Brain microvascular endothelial cell (primary cell): ENCODE results near the gene CROT.

Source experiments
- DNase-seq: peaks from one replicate; pipeline ENCODE4 v3.0.0-alpha.2; 2020
- H3K27ac ChIP-seq: fragments of 250-450 bp; sonication (Bioruptor Pico); 2 replicates; pipeline ENCODE4 v1.5.1; 2020; ENCODE audit warnings: mild to moderate bottlenecking, moderate library complexity
- H3K27me3 ChIP-seq: fragments of 250-450 bp; sonication (Bioruptor Pico); replicated peaks from 2 replicates; pipeline ENCODE4 v1.5.1; 2020; ENCODE audit warnings: mild to moderate bottlenecking
- H3K36me3 ChIP-seq: fragments of 250-450 bp; sonication (Bioruptor Pico); replicated peaks from 2 replicates; pipeline ENCODE4 v1.5.1; 2020; ENCODE audit warnings: mild to moderate bottlenecking
- H3K4me3 ChIP-seq: 2 replicates; pipeline ENCODE4 v1.5.1; 2011; ENCODE audit warnings: low read depth, mild to moderate bottlenecking, control low read depth, low read length, moderate library complexity
- in situ Hi-C: cut with HindIII; loops from 2 replicates; pipeline ENCODE4 v1.10.0; 2017; ENCODE audit warnings: low sequenced_read_pairs, low pct_ligation_motif_present
- TF ChIP-seq, protein P1 (sequence below): IDR thresholded peaks from 2 replicates; pipeline ENCODE4 v1.5.1; 2011; ENCODE audit warnings: low read depth, mild to moderate bottlenecking, moderate library complexity, low read length, control low read depth, inconsistent platforms; ENCODE audit errors: missing control alignments

Gene CROT

DNA sequence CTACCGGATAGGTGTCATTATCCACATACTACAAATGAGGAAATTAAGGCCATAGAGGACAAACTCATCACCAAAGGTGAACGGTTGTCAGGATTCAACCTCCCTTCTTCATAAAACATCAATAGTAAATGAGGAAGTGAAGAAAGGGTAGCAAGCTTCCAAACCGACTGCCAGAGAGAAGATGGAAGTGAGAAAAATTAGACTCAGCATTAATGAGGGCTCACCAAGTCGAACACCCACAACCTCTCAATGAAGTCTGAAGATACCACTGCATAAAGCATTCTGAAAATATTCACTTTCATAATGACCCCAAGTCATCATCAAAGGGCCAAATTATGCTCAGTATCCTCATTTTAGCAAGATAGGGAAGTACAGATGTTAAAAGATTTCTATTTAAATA is 100.4 kb downstream of the CROT start:
- H3K4me3 ChIP-seq, result no peak overlapping the region
- TF ChIP-seq, protein P1, sequence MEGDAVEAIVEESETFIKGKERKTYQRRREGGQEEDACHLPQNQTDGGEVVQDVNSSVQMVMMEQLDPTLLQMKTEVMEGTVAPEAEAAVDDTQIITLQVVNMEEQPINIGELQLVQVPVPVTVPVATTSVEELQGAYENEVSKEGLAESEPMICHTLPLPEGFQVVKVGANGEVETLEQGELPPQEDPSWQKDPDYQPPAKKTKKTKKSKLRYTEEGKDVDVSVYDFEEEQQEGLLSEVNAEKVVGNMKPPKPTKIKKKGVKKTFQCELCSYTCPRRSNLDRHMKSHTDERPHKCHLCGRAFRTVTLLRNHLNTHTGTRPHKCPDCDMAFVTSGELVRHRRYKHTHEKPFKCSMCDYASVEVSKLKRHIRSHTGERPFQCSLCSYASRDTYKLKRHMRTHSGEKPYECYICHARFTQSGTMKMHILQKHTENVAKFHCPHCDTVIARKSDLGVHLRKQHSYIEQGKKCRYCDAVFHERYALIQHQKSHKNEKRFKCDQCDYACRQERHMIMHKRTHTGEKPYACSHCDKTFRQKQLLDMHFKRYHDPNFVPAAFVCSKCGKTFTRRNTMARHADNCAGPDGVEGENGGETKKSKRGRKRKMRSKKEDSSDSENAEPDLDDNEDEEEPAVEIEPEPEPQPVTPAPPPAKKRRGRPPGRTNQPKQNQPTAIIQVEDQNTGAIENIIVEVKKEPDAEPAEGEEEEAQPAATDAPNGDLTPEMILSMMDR, result no peak
- no peaks in the 10 kb centered on the region for H3K27me3 ChIP-seq
- H3K36me3 ChIP-seq, result no peaks in the 10 kb centered on the region
- H3K27ac ChIP-seq, result no peak overlapping the region
- in situ Hi-C loops, result no loop called here
- no peak for DNase-seq

- no peak for DNase-seq
- in situ Hi-C loops, result no loop called here
- no peaks in the 10 kb centered on the region for H3K27me3 ChIP-seq
- no peak overlapping the region for H3K4me3 ChIP-seq
- TF ChIP-seq, protein P1, result no peak
- no peak overlapping the region for H3K27ac ChIP-seq
- H3K36me3 ChIP-seq, result no peaks in the 10 kb centered on the region
Measured at GRCh38 chr7:87447116-87447635, 101.7 kb downstream of the CROT start.

DNA sequence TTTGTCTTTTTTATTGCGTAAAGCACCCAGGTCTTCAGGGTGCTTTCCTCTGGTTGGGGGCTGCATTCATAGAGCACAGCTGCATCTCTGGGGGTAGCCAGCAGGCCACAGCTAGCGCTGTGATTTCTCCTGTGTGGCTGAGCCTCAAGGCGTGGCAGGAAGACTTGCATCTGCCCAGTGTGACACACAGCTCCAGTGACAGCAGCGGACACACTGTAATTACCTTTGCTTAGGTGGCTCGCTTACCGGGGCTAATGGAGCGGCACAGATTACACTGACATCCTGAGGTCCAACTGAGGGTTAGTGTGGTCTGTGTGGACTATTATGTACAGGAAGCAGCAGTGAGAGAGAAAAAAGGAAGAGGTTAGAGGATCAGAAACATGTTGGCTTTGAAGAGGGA is 102.9 kb downstream of the CROT start:
- DNase-seq, result no peak
- in situ Hi-C loops, result no loop called here

More for the DNA sequence above, 102.9 kb downstream of the CROT start:
- Histone ChIP-seq H3K27ac (no peak overlapping the region), H3K4me3 (no peak overlapping the region), H3K27me3 (no peaks in the 10 kb centered on the region), H3K36me3 (no peaks in the 10 kb centered on the region)
- TF ChIP-seq, protein P1, result no peak
